ENCODE data around the gene ATP2B3.

Gene ATP2B3

GRCh38 chrX:153588782-153589446 lies 71.5 kb downstream of the ATP2B3 start:
- TF ChIP-seq GATA2 (IDR thresholded peaks at IDR 0.05; ENCODE audit: low read depth, low read length) = no peak
- TF ChIP-seq GATA3 (IDR thresholded peaks at IDR 0.05; ENCODE audit: low read depth, low read length) = no peak

- no peak for TF ChIP-seq GATA2 (IDR thresholded peaks at IDR 0.05; ENCODE audit: low read depth, low read length)
- TF ChIP-seq GATA3 (IDR thresholded peaks at IDR 0.05; ENCODE audit: low read depth, low read length) = no peak
These were observed 73.8 kb downstream of the ATP2B3 start for GRCh38 chrX:153590961-153591956.

GRCh38 chrX:153592091-153592833 lies 74.8 kb downstream of the ATP2B3 start:
- no peak for TF ChIP-seq GATA2 (IDR thresholded peaks at IDR 0.05; ENCODE audit: low read depth, low read length)
- no peak for TF ChIP-seq GATA3 (IDR thresholded peaks at IDR 0.05; ENCODE audit: low read depth, low read length)

GRCh38 chrX:153592966-153593688 lies 75.7 kb downstream of the ATP2B3 start:
- TF ChIP-seq GATA3 (IDR thresholded peaks at IDR 0.05; ENCODE audit: low read depth, low read length) (no peak), GATA2 (IDR thresholded peaks at IDR 0.05; ENCODE audit: low read depth, low read length) (peak; percentile 83)

- TF ChIP-seq GATA2 (IDR thresholded peaks at IDR 0.05; ENCODE audit: low read depth, low read length) (no peak), GATA3 (IDR thresholded peaks at IDR 0.05; ENCODE audit: low read depth, low read length) (no peak)
These were observed 76.5 kb downstream of the ATP2B3 start for GRCh38 chrX:153593811-153594500.

GRCh38 chrX:153595387-153595786 lies 77.9 kb downstream of the ATP2B3 start:
- TF ChIP-seq GATA2 (IDR thresholded peaks at IDR 0.05; ENCODE audit: low read depth, low read length) (no peak), GATA3 (IDR thresholded peaks at IDR 0.05; ENCODE audit: low read depth, low read length) (no peak)

GRCh38 chrX:153595859-153596857 lies 78.7 kb downstream of the ATP2B3 start:
- TF ChIP-seq GATA3 (IDR thresholded peaks at IDR 0.05; ENCODE audit: low read depth, low read length) (no peak), GATA2 (IDR thresholded peaks at IDR 0.05; ENCODE audit: low read depth, low read length) (no peak)

- no peak for TF ChIP-seq GATA3 (IDR thresholded peaks at IDR 0.05; ENCODE audit: low read depth, low read length)
- no peak for TF ChIP-seq GATA2 (IDR thresholded peaks at IDR 0.05; ENCODE audit: low read depth, low read length)
These were observed 79.7 kb downstream of the ATP2B3 start for GRCh38 chrX:153596981-153597750.

- TF ChIP-seq GATA2 (IDR thresholded peaks at IDR 0.05; ENCODE audit: low read depth, low read length) (no peak), GATA3 (IDR thresholded peaks at IDR 0.05; ENCODE audit: low read depth, low read length) (no peak)
These were observed 81.2 kb downstream of the ATP2B3 start, which contains the start of gene CCNQ for GRCh38 chrX:153598541-153599191. TSS of gene CCNQ (minus strand) at chrX:153599139. CDS start at chrX:153599073, 66 bp downstream.

GRCh38 chrX:153599192-153600031 lies 82.0 kb downstream of the ATP2B3 start:
- no peak for TF ChIP-seq GATA3 (IDR thresholded peaks at IDR 0.05; ENCODE audit: low read depth, low read length)
